Islet of Langerhans (tissue), 1 donor: Measurements from ENCODE around the gene RAD1.

Experiments
- FAIRE-seq: peaks from one replicate; lab custom pipeline; 2011; peaks lifted over from hg19 to GRCh38; lab: Jason Lieb, UNC

Gene RAD1

GRCh38 chr5:34915856-34916192 lies 520 bp upstream of the RAD1 start:
- FAIRE-seq, result no peak

GRCh38 chr5:34914671-34915138 lies 599 bp downstream of the RAD1 start:
- FAIRE-seq, result no peak

GRCh38 chr5:34913072-34913471 lies 2.2 kb downstream of the RAD1 start:
- FAIRE-seq, result no peak

GRCh38 chr5:34905564-34905963 lies 9.7 kb downstream of the RAD1 start:
- FAIRE-seq, result no peak

- no peak for FAIRE-seq
Observed at GRCh38 chr5:34903260-34903659, 12.0 kb downstream of the RAD1 start.

- no peak for FAIRE-seq
Observed at GRCh38 chr5:34900652-34901051, 14.7 kb downstream of the RAD1 start.

GRCh38 chr5:34899066-34899465 lies 16.2 kb downstream of the RAD1 start:
- FAIRE-seq, result no peak

GRCh38 chr5:34898258-34898895 lies 16.9 kb downstream of the RAD1 start:
- peak; percentile 97 for FAIRE-seq

- FAIRE-seq, result no peak
Observed at GRCh38 chr5:34897646-34898045, 17.7 kb downstream of the RAD1 start.

- no peak for FAIRE-seq
Observed at GRCh38 chr5:34895641-34896419, 19.5 kb downstream of the RAD1 start.

GRCh38 chr5:34894716-34895115 lies 20.6 kb downstream of the RAD1 start:
- FAIRE-seq, result no peak

GRCh38 chr5:34892414-34892813 lies 22.9 kb downstream of the RAD1 start:
- FAIRE-seq, result no peak

- FAIRE-seq, result no peak
Observed at GRCh38 chr5:34891981-34892380, 23.3 kb downstream of the RAD1 start.

GRCh38 chr5:34889394-34889793 lies 25.9 kb downstream of the RAD1 start:
- no peak for FAIRE-seq

- FAIRE-seq, result no peak
Observed at GRCh38 chr5:34886392-34887119, 28.7 kb downstream of the RAD1 start.

GRCh38 chr5:34881246-34881645 lies 34.1 kb downstream of the RAD1 start:
- no peak for FAIRE-seq

- FAIRE-seq, result no peak
Observed at GRCh38 chr5:34876275-34876674, 39.0 kb downstream of the RAD1 start.

GRCh38 chr5:34870382-34870781 lies 44.9 kb downstream of the RAD1 start:
- no peak for FAIRE-seq

GRCh38 chr5:34869256-34869655 lies 46.0 kb downstream of the RAD1 start:
- FAIRE-seq, result no peak

GRCh38 chr5:34868791-34869190 lies 46.5 kb downstream of the RAD1 start:
- FAIRE-seq, result no peak

GRCh38 chr5:34867660-34868059 lies 47.6 kb downstream of the RAD1 start:
- FAIRE-seq, result no peak

GRCh38 chr5:34866989-34867471 lies 48.3 kb downstream of the RAD1 start:
- FAIRE-seq, result no peak

- no peak for FAIRE-seq
Observed at GRCh38 chr5:34865091-34865490, 50.2 kb downstream of the RAD1 start.
